Bronchial epithelial cell (primary cell): ENCODE data around the gene METTL13. TPM values are rescaled to one million over a fixed set of nuclear protein-coding genes. Genes with fewer than 3 reads are reported as not detected.
A peak's percentile ranks its signal among the peaks of the same experiment; 100 is the strongest.

ENCODE experiments used
- DNase-seq: peaks from one replicate; pipeline ENCODE4 v3.0.0-alpha.2; 2010; ENCODE audit warnings: low read depth
- FAIRE-seq: peaks from 2 replicates; lab custom pipeline; 2011; peaks lifted over from hg19 to GRCh38; lab: Jason Lieb, UNC
- H3K27me3 ChIP-seq: 2 replicates; pipeline ENCODE4 v1.5.1; 2011; ENCODE audit warnings: low read length; ENCODE audit not compliant: control insufficient read depth, insufficient read depth
- H3K36me3 ChIP-seq: 2 replicates; pipeline ENCODE4 v1.5.1; 2011; ENCODE audit warnings: low read length; ENCODE audit not compliant: control insufficient read depth, insufficient read depth
- H3K4me3 ChIP-seq: 2 replicates; pipeline ENCODE4 v1.5.1; 2011; ENCODE audit warnings: mild to moderate bottlenecking, low read depth, low read length, control low read depth
- total RNA-seq: library from RNA; depleted of rRNA; stranded (reverse); fragments of >200 nt; gene quantifications from 2 replicates; pipeline ENCODE4 v1.2.1, GENCODE V29; 2014
- TF ChIP-seq, protein P1 (sequence below): IDR thresholded peaks from 2 replicates; pipeline ENCODE4 v1.5.1; 2011; ENCODE audit warnings: mild to moderate bottlenecking, moderate library complexity, low read length, control low read depth, inconsistent platforms; ENCODE audit not compliant: insufficient read depth, severe bottlenecking

Gene METTL13
- total RNA-seq, 1 donor from 2014 or later, result 30.8 TPM

- TF ChIP-seq, protein P1, sequence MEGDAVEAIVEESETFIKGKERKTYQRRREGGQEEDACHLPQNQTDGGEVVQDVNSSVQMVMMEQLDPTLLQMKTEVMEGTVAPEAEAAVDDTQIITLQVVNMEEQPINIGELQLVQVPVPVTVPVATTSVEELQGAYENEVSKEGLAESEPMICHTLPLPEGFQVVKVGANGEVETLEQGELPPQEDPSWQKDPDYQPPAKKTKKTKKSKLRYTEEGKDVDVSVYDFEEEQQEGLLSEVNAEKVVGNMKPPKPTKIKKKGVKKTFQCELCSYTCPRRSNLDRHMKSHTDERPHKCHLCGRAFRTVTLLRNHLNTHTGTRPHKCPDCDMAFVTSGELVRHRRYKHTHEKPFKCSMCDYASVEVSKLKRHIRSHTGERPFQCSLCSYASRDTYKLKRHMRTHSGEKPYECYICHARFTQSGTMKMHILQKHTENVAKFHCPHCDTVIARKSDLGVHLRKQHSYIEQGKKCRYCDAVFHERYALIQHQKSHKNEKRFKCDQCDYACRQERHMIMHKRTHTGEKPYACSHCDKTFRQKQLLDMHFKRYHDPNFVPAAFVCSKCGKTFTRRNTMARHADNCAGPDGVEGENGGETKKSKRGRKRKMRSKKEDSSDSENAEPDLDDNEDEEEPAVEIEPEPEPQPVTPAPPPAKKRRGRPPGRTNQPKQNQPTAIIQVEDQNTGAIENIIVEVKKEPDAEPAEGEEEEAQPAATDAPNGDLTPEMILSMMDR, result no peak
- no peak for FAIRE-seq
These were observed 24.6 kb upstream of the METTL13 start for GRCh38 chr1:171756856-171757255.

DNA sequence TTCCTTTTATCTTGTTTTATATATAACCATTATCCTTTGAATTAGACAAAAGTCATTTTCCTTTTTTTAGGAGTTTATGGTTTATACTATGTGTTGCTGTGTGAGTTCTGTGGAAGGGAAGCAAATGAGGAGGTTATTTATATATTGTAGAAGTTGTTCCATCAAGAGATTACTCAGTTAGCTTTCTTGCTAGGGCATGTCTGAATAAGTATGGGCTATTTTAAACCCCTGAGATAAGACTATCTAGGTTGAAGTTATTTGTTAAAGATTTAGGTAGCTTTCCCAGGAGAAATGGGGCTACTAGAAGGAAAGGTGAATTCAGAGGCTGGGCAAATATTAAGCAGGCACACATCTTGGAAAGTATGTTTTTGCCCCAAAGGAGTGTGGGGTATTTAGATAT, 23.4 kb upstream of the METTL13 start:
- H3K27me3 ChIP-seq, result no peaks in the 10 kb centered on the region
- TF ChIP-seq, protein P1, result no peak
- DNase-seq (peak; percentile 70), FAIRE-seq (no peak)
- no peak overlapping the region for H3K4me3 ChIP-seq
- H3K36me3 ChIP-seq, result no peaks in the 10 kb centered on the region

More at GRCh38 chr1:171756856-171757255, 24.6 kb upstream of the METTL13 start:
- DNase-seq, result no peak
- H3K27me3 ChIP-seq, result no peaks in the 10 kb centered on the region
- H3K36me3 ChIP-seq, result no peaks in the 10 kb centered on the region
- no peak overlapping the region for H3K4me3 ChIP-seq

GRCh38 chr1:171762143-171762563, 19.3 kb upstream of the METTL13 start:
- no peaks in the 10 kb centered on the region for H3K27me3 ChIP-seq
- H3K4me3 ChIP-seq, result no peak overlapping the region
- TF ChIP-seq, protein P1, result no peak
- H3K36me3 ChIP-seq, result no peaks in the 10 kb centered on the region
- DNase-seq (no peak), FAIRE-seq (no peak)

GRCh38 chr1:171763764-171764163, 17.7 kb upstream of the METTL13 start:
- Histone ChIP-seq H3K4me3 (no peak overlapping the region), H3K36me3 (no peaks in the 10 kb centered on the region), H3K27me3 (no peaks in the 10 kb centered on the region)
- FAIRE-seq (no peak), DNase-seq (no peak)
- TF ChIP-seq, protein P1, result no peak

GRCh38 chr1:171769171-171769570, 12.3 kb upstream of the METTL13 start:
- DNase-seq, result no peak
- TF ChIP-seq, protein P1, result no peak
- no peaks in the 10 kb centered on the region for H3K27me3 ChIP-seq
- FAIRE-seq, result no peak
- H3K4me3 ChIP-seq, result no peak overlapping the region
- H3K36me3 ChIP-seq, result no peaks in the 10 kb centered on the region

GRCh38 chr1:171769754-171770153, 11.7 kb upstream of the METTL13 start:
- FAIRE-seq, result no peak
- TF ChIP-seq, protein P1, result no peak

More at GRCh38 chr1:171769754-171770153, 11.7 kb upstream of the METTL13 start:
- no peaks in the 10 kb centered on the region for H3K27me3 ChIP-seq
- peak; percentile 13 for DNase-seq
- H3K36me3 ChIP-seq, result no peaks in the 10 kb centered on the region
- no peak overlapping the region for H3K4me3 ChIP-seq
